ENCODE results near the gene CCDC191.

DNA sequence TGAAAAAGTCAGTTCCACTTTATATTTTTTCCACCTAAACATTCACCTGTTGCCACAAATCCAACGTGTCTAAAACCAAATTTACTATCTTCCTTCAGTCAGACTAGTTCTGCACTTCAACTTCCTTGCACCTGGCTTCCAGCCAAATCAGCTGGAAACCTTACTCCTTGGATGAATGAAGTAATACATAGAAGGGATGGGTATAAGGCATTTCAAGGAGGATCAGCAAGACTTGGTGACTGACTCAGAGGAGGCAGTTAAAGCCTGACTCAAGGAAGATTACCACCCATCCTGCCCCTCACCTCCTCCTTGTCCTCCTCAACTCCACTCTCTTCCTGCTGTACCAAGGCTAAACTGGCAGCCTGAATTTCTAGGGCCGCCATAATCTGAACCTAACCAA lies 37.3 kb upstream of the CCDC191 start:
- TF ChIP-seq, protein P1, sequence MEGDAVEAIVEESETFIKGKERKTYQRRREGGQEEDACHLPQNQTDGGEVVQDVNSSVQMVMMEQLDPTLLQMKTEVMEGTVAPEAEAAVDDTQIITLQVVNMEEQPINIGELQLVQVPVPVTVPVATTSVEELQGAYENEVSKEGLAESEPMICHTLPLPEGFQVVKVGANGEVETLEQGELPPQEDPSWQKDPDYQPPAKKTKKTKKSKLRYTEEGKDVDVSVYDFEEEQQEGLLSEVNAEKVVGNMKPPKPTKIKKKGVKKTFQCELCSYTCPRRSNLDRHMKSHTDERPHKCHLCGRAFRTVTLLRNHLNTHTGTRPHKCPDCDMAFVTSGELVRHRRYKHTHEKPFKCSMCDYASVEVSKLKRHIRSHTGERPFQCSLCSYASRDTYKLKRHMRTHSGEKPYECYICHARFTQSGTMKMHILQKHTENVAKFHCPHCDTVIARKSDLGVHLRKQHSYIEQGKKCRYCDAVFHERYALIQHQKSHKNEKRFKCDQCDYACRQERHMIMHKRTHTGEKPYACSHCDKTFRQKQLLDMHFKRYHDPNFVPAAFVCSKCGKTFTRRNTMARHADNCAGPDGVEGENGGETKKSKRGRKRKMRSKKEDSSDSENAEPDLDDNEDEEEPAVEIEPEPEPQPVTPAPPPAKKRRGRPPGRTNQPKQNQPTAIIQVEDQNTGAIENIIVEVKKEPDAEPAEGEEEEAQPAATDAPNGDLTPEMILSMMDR (IDR thresholded peaks at IDR 0.05 in 8 of 11, conservative IDR thresholded peaks at IDR 0.05 in 3 of 11) = no peak
- TF ChIP-seq POLR2AphosphoS5 (IDR thresholded peaks at IDR 0.05) = no peak
- TF ChIP-seq POLR2A (IDR thresholded peaks at IDR 0.05) = no peak
